Liver (tissue), 3 donors: ENCODE results near the gene TPK1.
"Not testable (repeated sequence)": the region's sequence is repeated elsewhere in the genome, so short reads cannot be mapped to it uniquely, and the experiment has no call there.

Source experiments
- ATF3 ChIP-seq: IDR thresholded peaks from 2 replicates; pipeline ENCODE4 v1.6.1; 2016; ENCODE audit warnings: antibody characterized with exemption
- CTCF ChIP-seq: fragments of 150-350 bp; IDR thresholded peaks from 2 replicates; pipeline ENCODE4 v1.5.1; 2017; ENCODE audit warnings: improper control_type of control experiment, low read depth, low read length; ENCODE audit not compliant: missing input control
- GABPA ChIP-seq, 2 donors: IDR thresholded peaks in 1 of 2; conservative IDR thresholded peaks in 1 of 2; 2 replicates each; pipeline ENCODE4 v1.6.1; 2016; ENCODE audit warnings: antibody characterized with exemption in 2 of 2, mild to moderate bottlenecking in 1 of 2, moderate library complexity in 1 of 2
- HNF4A ChIP-seq, 2 donors: conservative IDR thresholded peaks; 2 replicates each; pipeline ENCODE4 v1.6.1; 2016; ENCODE audit warnings: antibody characterized with exemption in 2 of 2, mild to moderate bottlenecking in 2 of 2
- RXRA ChIP-seq, 2 donors: IDR thresholded peaks; 2 replicates each; pipeline ENCODE4 v1.6.1; 2017 to 2018; ENCODE audit warnings: antibody characterized with exemption in 2 of 2, mild to moderate bottlenecking in 1 of 2
- donor health status: healthy.
- donor health status: healthy.

GRCh38 chr7:144726840-144727239 lies 109.0 kb downstream of the TPK1 start:
- TF ChIP-seq CTCF; HNF4A (conservative IDR thresholded peaks at IDR 0.05); RXRA (IDR thresholded peaks at IDR 0.05); GABPA (IDR thresholded peaks at IDR 0.05 in 1 of 2, conservative IDR thresholded peaks at IDR 0.05 in 1 of 2); ATF3: not testable (repeated sequence)
